HG02610 (cell line): ENCODE measurements around the gene SPRR2D.
"Not testable (repeated sequence)": the region's sequence is repeated elsewhere in the genome, so short reads cannot be mapped to it uniquely, and the experiment has no call there.

Experiments used
- ATAC-seq: cut with Tn5 transposase; IDR thresholded peaks from one replicate; pipeline ENCODE4 v1.9.1; 2021; ENCODE audit warnings: mild to moderate bottlenecking, moderate library complexity; ENCODE audit not compliant: unreplicated experiment

SPRR2D gene

GRCh38 chr1:153040950-153041631 is at the start of gene SPRR2D:
Gene SPRR2D, minus strand, starts transcription at chr1:153041120. Its CDS starts 774 bp downstream, at chr1:153040346.
- ATAC-seq, result no peak

GRCh38 chr1:153087652-153088051 is 46.7 kb upstream of the SPRR2D start:
- ATAC-seq, result no peak

- ATAC-seq, result no peak
Observed at GRCh38 chr1:153081736-153082135, 40.8 kb upstream of the SPRR2D start.

GRCh38 chr1:153072806-153073726 is 32.1 kb upstream of the SPRR2D start:
- ATAC-seq, result no peak

- ATAC-seq, result no peak
Observed at GRCh38 chr1:153071511-153071910, 30.6 kb upstream of the SPRR2D start, which contains the start of gene SPRR2B. Gene SPRR2B, minus strand, starts transcription at chr1:153071611. Its CDS starts 772 bp downstream, at chr1:153070839.

GRCh38 chr1:153070243-153070642 is 29.3 kb upstream of the SPRR2D start:
- ATAC-seq, result no peak

- no peak for ATAC-seq
Observed at GRCh38 chr1:153058826-153059784, 18.2 kb upstream of the SPRR2D start.

- no peak for ATAC-seq
Observed at GRCh38 chr1:153058154-153058553, 17.2 kb upstream of the SPRR2D start.

- ATAC-seq, result no peak
Observed at GRCh38 chr1:153057375-153057774, 16.5 kb upstream of the SPRR2D start, which contains the start of gene SPRR2A. Gene SPRR2A, minus strand, starts transcription at chr1:153057512. Its CDS starts 777 bp downstream, at chr1:153056735.

- not testable (repeated sequence) for ATAC-seq
Observed at GRCh38 chr1:153056111-153056510, 15.2 kb upstream of the SPRR2D start.

- ATAC-seq, result no peak
Observed at GRCh38 chr1:153049211-153049610, 8.3 kb upstream of the SPRR2D start.

GRCh38 chr1:153035211-153035610 is 5.7 kb downstream of the SPRR2D start:
- no peak for ATAC-seq

GRCh38 chr1:153032677-153033308 is 8.1 kb downstream of the SPRR2D start:
- no peak for ATAC-seq

- ATAC-seq, result no peak
Observed at GRCh38 chr1:153032073-153032472, 8.8 kb downstream of the SPRR2D start.

- no peak for ATAC-seq
Observed at GRCh38 chr1:153030895-153031294, 10.0 kb downstream of the SPRR2D start, which contains the start of gene SPRR1B. Gene SPRR1B, plus strand, starts transcription at chr1:153031203. Its CDS starts 1,143 bp downstream, at chr1:153032346.

GRCh38 chr1:153028766-153029165 is 12.2 kb downstream of the SPRR2D start:
- no peak for ATAC-seq

GRCh38 chr1:153025797-153026196 is 15.1 kb downstream of the SPRR2D start:
- no peak for ATAC-seq

- ATAC-seq, result no peak
Observed at GRCh38 chr1:153024413-153024812, 16.5 kb downstream of the SPRR2D start.

- ATAC-seq, result no peak
Observed at GRCh38 chr1:153023109-153023508, 17.8 kb downstream of the SPRR2D start.

- not testable (repeated sequence) for ATAC-seq
Observed at GRCh38 chr1:153022340-153022739, 18.6 kb downstream of the SPRR2D start.
